ENCODE measurements around the gene STRIP2. TPM values are rescaled to one million over a fixed set of nuclear protein-coding genes. Genes with fewer than 3 reads are reported as not detected.

Gene STRIP2
- total and polyA plus RNA-seq, 9 of the 15 experiments (the other 6 are each of a cell fraction or from before 2014, with no cell fraction given): 10.1 to 81.8 (median 42.3) TPM

GRCh38 chr7:129468547-129468946 lies 34.3 kb downstream of the STRIP2 start:
- Histone ChIP-seq H3K36me3 (ENCODE audit: control insufficient read depth, insufficient read depth, low read length) (peaks cover 97% of the 10 kb centered on the region), H2AFZ (ENCODE audit: low read depth, low read length) (no peak overlapping the region), H3K9me3 (replicated peaks; ENCODE audit: control insufficient read depth, insufficient read depth, low read depth, low read length) (no peaks in the 10 kb centered on the region), H3K4me2 (ENCODE audit: insufficient read depth, low read length) (no peak overlapping the region), H3K27ac (ENCODE audit: extremely low read depth, low read depth, low read length) (no peak overlapping the region), H4K20me1 (replicated peaks; ENCODE audit: control insufficient read depth, insufficient read depth, low read length) (no peaks in the 10 kb centered on the region), H3K27me3 (ENCODE audit: control insufficient read depth in 2 of 2, insufficient read depth in 2 of 2, low read length in 2 of 2) (no peaks in the 10 kb centered on the region), H3K79me2 (ENCODE audit: control insufficient read depth, insufficient read depth, low read length) (no peaks in the 10 kb centered on the region), H3K4me1 (replicated peaks in 1 of 2; ENCODE audit: control insufficient read depth in 2 of 2, insufficient read depth in 2 of 2, low read length in 2 of 2) (no peaks in the 10 kb centered on the region), H3K9ac (ENCODE audit: insufficient read depth in 1 of 2, low read depth in 2 of 2, low read length in 2 of 2) (no peak overlapping the region), H3K9me1 (ENCODE audit: control insufficient read depth, insufficient read depth, low read length) (no peaks in the 10 kb centered on the region), H3K4me3 (no peak overlapping the region)
- in situ Hi-C loops (cut with MboI): no loop called here
- FAIRE-seq (no peak), DNase-seq (ENCODE audit: extremely low read depth in 1 of 4, low spot score in 3 of 4) (no peak), ATAC-seq (no peak)
- intact Hi-C loops (cut with micrococcal nuclease): no loop called here
- CTCF ChIA-PET (ENCODE audit: low intra/inter-chr PET ratio): interaction anchor here (1.1 to 5.5 kb wide), 2 partner anchors 101 to 126 kb away, joined by 7 to 80 read pairs; no protein-coding TSS in a partner anchor
- no TSS peak for BruUV-seq (replicated peaks)
- TF ChIP-seq, protein P1, sequence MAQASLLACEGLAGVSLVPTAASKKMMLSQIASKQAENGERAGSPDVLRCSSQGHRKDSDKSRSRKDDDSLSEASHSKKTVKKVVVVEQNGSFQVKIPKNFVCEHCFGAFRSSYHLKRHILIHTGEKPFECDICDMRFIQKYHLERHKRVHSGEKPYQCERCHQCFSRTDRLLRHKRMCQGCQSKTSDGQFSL (CRISPR knock-in tag; IDR thresholded peaks at IDR 0.05): no peak
- TF ChIP-seq, protein P1 (tag; IDR thresholded peaks at IDR 0.05): 0 out of 4 replicates have a peak, but pooled peaks of 1 of the 2 experiments have one; percentile 5
- TF ChIP-seq, protein P2, sequence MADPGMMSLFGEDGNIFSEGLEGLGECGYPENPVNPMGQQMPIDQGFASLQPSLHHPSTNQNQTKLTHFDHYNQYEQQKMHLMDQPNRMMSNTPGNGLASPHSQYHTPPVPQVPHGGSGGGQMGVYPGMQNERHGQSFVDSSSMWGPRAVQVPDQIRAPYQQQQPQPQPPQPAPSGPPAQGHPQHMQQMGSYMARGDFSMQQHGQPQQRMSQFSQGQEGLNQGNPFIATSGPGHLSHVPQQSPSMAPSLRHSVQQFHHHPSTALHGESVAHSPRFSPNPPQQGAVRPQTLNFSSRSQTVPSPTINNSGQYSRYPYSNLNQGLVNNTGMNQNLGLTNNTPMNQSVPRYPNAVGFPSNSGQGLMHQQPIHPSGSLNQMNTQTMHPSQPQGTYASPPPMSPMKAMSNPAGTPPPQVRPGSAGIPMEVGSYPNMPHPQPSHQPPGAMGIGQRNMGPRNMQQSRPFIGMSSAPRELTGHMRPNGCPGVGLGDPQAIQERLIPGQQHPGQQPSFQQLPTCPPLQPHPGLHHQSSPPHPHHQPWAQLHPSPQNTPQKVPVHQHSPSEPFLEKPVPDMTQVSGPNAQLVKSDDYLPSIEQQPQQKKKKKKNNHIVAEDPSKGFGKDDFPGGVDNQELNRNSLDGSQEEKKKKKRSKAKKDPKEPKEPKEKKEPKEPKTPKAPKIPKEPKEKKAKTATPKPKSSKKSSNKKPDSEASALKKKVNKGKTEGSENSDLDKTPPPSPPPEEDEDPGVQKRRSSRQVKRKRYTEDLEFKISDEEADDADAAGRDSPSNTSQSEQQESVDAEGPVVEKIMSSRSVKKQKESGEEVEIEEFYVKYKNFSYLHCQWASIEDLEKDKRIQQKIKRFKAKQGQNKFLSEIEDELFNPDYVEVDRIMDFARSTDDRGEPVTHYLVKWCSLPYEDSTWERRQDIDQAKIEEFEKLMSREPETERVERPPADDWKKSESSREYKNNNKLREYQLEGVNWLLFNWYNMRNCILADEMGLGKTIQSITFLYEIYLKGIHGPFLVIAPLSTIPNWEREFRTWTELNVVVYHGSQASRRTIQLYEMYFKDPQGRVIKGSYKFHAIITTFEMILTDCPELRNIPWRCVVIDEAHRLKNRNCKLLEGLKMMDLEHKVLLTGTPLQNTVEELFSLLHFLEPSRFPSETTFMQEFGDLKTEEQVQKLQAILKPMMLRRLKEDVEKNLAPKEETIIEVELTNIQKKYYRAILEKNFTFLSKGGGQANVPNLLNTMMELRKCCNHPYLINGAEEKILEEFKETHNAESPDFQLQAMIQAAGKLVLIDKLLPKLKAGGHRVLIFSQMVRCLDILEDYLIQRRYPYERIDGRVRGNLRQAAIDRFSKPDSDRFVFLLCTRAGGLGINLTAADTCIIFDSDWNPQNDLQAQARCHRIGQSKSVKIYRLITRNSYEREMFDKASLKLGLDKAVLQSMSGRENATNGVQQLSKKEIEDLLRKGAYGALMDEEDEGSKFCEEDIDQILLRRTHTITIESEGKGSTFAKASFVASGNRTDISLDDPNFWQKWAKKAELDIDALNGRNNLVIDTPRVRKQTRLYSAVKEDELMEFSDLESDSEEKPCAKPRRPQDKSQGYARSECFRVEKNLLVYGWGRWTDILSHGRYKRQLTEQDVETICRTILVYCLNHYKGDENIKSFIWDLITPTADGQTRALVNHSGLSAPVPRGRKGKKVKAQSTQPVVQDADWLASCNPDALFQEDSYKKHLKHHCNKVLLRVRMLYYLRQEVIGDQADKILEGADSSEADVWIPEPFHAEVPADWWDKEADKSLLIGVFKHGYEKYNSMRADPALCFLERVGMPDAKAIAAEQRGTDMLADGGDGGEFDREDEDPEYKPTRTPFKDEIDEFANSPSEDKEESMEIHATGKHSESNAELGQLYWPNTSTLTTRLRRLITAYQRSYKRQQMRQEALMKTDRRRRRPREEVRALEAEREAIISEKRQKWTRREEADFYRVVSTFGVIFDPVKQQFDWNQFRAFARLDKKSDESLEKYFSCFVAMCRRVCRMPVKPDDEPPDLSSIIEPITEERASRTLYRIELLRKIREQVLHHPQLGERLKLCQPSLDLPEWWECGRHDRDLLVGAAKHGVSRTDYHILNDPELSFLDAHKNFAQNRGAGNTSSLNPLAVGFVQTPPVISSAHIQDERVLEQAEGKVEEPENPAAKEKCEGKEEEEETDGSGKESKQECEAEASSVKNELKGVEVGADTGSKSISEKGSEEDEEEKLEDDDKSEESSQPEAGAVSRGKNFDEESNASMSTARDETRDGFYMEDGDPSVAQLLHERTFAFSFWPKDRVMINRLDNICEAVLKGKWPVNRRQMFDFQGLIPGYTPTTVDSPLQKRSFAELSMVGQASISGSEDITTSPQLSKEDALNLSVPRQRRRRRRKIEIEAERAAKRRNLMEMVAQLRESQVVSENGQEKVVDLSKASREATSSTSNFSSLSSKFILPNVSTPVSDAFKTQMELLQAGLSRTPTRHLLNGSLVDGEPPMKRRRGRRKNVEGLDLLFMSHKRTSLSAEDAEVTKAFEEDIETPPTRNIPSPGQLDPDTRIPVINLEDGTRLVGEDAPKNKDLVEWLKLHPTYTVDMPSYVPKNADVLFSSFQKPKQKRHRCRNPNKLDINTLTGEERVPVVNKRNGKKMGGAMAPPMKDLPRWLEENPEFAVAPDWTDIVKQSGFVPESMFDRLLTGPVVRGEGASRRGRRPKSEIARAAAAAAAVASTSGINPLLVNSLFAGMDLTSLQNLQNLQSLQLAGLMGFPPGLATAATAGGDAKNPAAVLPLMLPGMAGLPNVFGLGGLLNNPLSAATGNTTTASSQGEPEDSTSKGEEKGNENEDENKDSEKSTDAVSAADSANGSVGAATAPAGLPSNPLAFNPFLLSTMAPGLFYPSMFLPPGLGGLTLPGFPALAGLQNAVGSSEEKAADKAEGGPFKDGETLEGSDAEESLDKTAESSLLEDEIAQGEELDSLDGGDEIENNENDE (IDR thresholded peaks at IDR 0.05; ENCODE audit: low read depth, low read length): no peak
- peak; percentile 9; the same call in 1 of the 2 replicates for TF ChIP-seq POLR2AphosphoS5 (IDR thresholded peaks at IDR 0.05; ENCODE audit: control insufficient read depth, insufficient read depth, low read depth, low read length)
- TF ChIP-seq ILF3 (IDR thresholded peaks at IDR 0.05; ENCODE audit: borderline replicate concordance): no peak
- 84% methylated on average over 4 of the region's 4 CpGs for WGBS (ENCODE audit: insufficient coverage, low coverage, missing lambda C conversion rate)
- POLR2A ChIA-PET: interaction anchor here (1.2 to 1.9 kb wide), 4 partner anchors 19 to 100 kb away, joined by 3 to 5 read pairs (median 4); no protein-coding TSS in a partner anchor

Measured in K562 (cell line).